HUES6 (cell line): ENCODE results near the gene HOXB4.

Source experiments
- H3K27ac ChIP-seq: 2 replicates; pipeline ENCODE4 v1.7.0; 2013; ENCODE audit warnings: low read depth, mild to moderate bottlenecking, low read length, inconsistent platforms
- H3K27me3 ChIP-seq: 2 replicates; pipeline ENCODE4 v1.6.1; 2013; ENCODE audit warnings: low read length; ENCODE audit not compliant: control insufficient read depth, insufficient read depth
- H3K36me3 ChIP-seq: 2 replicates; pipeline ENCODE4 v1.6.1; 2013; ENCODE audit warnings: low read length; ENCODE audit not compliant: control insufficient read depth, insufficient read depth
- H3K4me1 ChIP-seq: 2 replicates; pipeline ENCODE4 v1.6.1; 2013; ENCODE audit warnings: low read length; ENCODE audit not compliant: control insufficient read depth, insufficient read depth
- H3K4me3 ChIP-seq: 2 replicates; pipeline ENCODE4 v1.5.1; 2013; ENCODE audit warnings: low read depth, low read length
- H3K9ac ChIP-seq: one replicate; pipeline ENCODE4 v1.6.1; 2013; ENCODE audit warnings: mild to moderate bottlenecking, low read length
- H3K9me3 ChIP-seq: 2 replicates; pipeline ENCODE4 v1.6.1; 2013; ENCODE audit warnings: low read depth, low read length; ENCODE audit not compliant: control insufficient read depth, insufficient read depth

Gene HOXB4

GRCh38 chr17:48575066-48575582 lies 3.0 kb downstream of the HOXB4 start:
- peaks cover 100% of the 10 kb centered on the region for H3K27me3 ChIP-seq
- H3K9me3 ChIP-seq: no peaks in the 10 kb centered on the region
- H3K4me1 ChIP-seq: peaks cover 57% of the 10 kb centered on the region
- no peaks in the 10 kb centered on the region for H3K36me3 ChIP-seq
- H3K9ac ChIP-seq: peak overlapping the region; percentile 76
- no peak overlapping the region for H3K4me3 ChIP-seq
- no peak overlapping the region; the same call in 1 of the 2 replicates for H3K27ac ChIP-seq

- Histone ChIP-seq H3K27me3 (peaks cover 100% of the 10 kb centered on the region), H3K36me3 (no peaks in the 10 kb centered on the region), H3K9me3 (no peaks in the 10 kb centered on the region), H3K27ac (no peak overlapping the region; the same call in 1 of the 2 replicates), H3K4me1 (peaks cover 62% of the 10 kb centered on the region), H3K4me3 (peak overlapping the region; percentile 24; the same call in 1 of the 2 replicates), H3K9ac (peak overlapping the region; percentile 76)
These were observed 3.6 kb downstream of the HOXB4 start for GRCh38 chr17:48574505-48575065.

GRCh38 chr17:48571826-48572417 lies 6.2 kb downstream of the HOXB4 start:
- Histone ChIP-seq H3K9me3 (no peaks in the 10 kb centered on the region), H3K4me1 (peaks cover 73% of the 10 kb centered on the region), H3K9ac (peak overlapping the region; percentile 76), H3K36me3 (no peaks in the 10 kb centered on the region), H3K4me3 (peak overlapping the region; percentile 40; the same call in 1 of the 2 replicates), H3K27ac (no peak overlapping the region; the same call in 1 of the 2 replicates), H3K27me3 (peaks cover 100% of the 10 kb centered on the region)

- peaks cover 77% of the 10 kb centered on the region for H3K4me1 ChIP-seq
- no peaks in the 10 kb centered on the region for H3K36me3 ChIP-seq
- H3K27ac ChIP-seq: no peak overlapping the region; the same call in 1 of the 2 replicates
- peaks cover 100% of the 10 kb centered on the region for H3K27me3 ChIP-seq
- peak overlapping the region; percentile 76 for H3K9ac ChIP-seq
- H3K4me3 ChIP-seq: peak overlapping the region; percentile 40; the same call in 1 of the 2 replicates
- H3K9me3 ChIP-seq: 0 out of 2 replicates have a peak, but pooled peaks cover 2% of the 10 kb centered on the region
These were observed 6.9 kb downstream of the HOXB4 start for GRCh38 chr17:48571024-48571818.

GRCh38 chr17:48570325-48571023 lies 7.7 kb downstream of the HOXB4 start:
- Histone ChIP-seq H3K9ac (peak overlapping the region; percentile 76), H3K36me3 (no peaks in the 10 kb centered on the region), H3K27ac (no peak overlapping the region; the same call in 1 of the 2 replicates), H3K27me3 (peaks cover 100% of the 10 kb centered on the region), H3K9me3 (0 out of 2 replicates have a peak, but pooled peaks cover 2% of the 10 kb centered on the region), H3K4me3 (peak overlapping the region; percentile 40; the same call in 1 of the 2 replicates), H3K4me1 (peaks cover 80% of the 10 kb centered on the region)

GRCh38 chr17:48569674-48570324 lies 8.4 kb downstream of the HOXB4 start:
- no peak overlapping the region for H3K27ac ChIP-seq
- H3K27me3 ChIP-seq: peaks cover 100% of the 10 kb centered on the region
- 0 out of 2 replicates have a peak, but pooled peaks cover 2% of the 10 kb centered on the region for H3K9me3 ChIP-seq
- peaks cover 87% of the 10 kb centered on the region for H3K4me1 ChIP-seq
- peak overlapping the region; percentile 76 for H3K9ac ChIP-seq
- peak overlapping the region; percentile 40; the same call in 1 of the 2 replicates for H3K4me3 ChIP-seq
- no peaks in the 10 kb centered on the region for H3K36me3 ChIP-seq

- Histone ChIP-seq H3K9ac (peak overlapping the region; percentile 76), H3K36me3 (no peaks in the 10 kb centered on the region), H3K27me3 (peaks cover 100% of the 10 kb centered on the region), H3K27ac (no peak overlapping the region), H3K4me1 (peaks cover 86% of the 10 kb centered on the region), H3K4me3 (peak overlapping the region; percentile 48; the same call in 1 of the 2 replicates), H3K9me3 (0 out of 2 replicates have a peak, but pooled peaks cover 2% of the 10 kb centered on the region)
These were observed 8.9 kb downstream of the HOXB4 start for GRCh38 chr17:48569240-48569582.

GRCh38 chr17:48568499-48569239 lies 9.5 kb downstream of the HOXB4 start:
- Histone ChIP-seq H3K9ac (peak overlapping the region; percentile 76), H3K4me1 (peaks cover 82% of the 10 kb centered on the region), H3K4me3 (peak overlapping the region; percentile 48; the same call in 1 of the 2 replicates), H3K27me3 (peaks cover 100% of the 10 kb centered on the region), H3K27ac (no peak overlapping the region), H3K36me3 (no peaks in the 10 kb centered on the region), H3K9me3 (0 out of 2 replicates have a peak, but pooled peaks cover 2% of the 10 kb centered on the region)

GRCh38 chr17:48567646-48568354 lies 10.3 kb downstream of the HOXB4 start:
- H3K27me3 ChIP-seq: peaks cover 100% of the 10 kb centered on the region
- no peak overlapping the region for H3K27ac ChIP-seq
- peak overlapping the region; percentile 48; the same call in 1 of the 2 replicates for H3K4me3 ChIP-seq
- H3K9ac ChIP-seq: peak overlapping the region; percentile 55
- H3K9me3 ChIP-seq: 0 out of 2 replicates have a peak, but pooled peaks cover 2% of the 10 kb centered on the region
- H3K36me3 ChIP-seq: no peaks in the 10 kb centered on the region
- peaks cover 82% of the 10 kb centered on the region for H3K4me1 ChIP-seq
